CD14-positive monocyte (primary cell): Measurements from ENCODE around the gene STAP2. TPM values are rescaled to one million over a fixed set of nuclear protein-coding genes. Genes with fewer than 3 reads are reported as not detected.

Experiments used
- DNase-seq, 3 donors: peaks; one replicate each; pipeline ENCODE4 v3.0.0-alpha.2; 2011 to 2022
- H2AFZ ChIP-seq: 2 replicates; pipeline ENCODE4 v1.6.0; 2012; ENCODE audit warnings: mild to moderate bottlenecking, low read depth, low read length, inconsistent platforms; ENCODE audit not compliant: insufficient read depth, poor library complexity, severe bottlenecking
- H3K27ac ChIP-seq, 2 donors: 1 replicate in 1 of 2; 2 replicates in 1 of 2; pipeline ENCODE4 v1.5.1; 2012 to 2013; ENCODE audit warnings: low read length in 2 of 2, control low read depth in 1 of 2, inconsistent platforms in 1 of 2, low read depth in 1 of 2, mild to moderate bottlenecking in 1 of 2
- H3K27me3 ChIP-seq, 2 donors: one replicate each; pipeline versions ENCODE4 v1.6.0 to v1.6.1; 2011 to 2013; ENCODE audit warnings: low read length in 2 of 2; ENCODE audit not compliant: control insufficient read depth in 2 of 2, insufficient read depth in 2 of 2
- H3K36me3 ChIP-seq, 2 donors: replicated peaks in 1 of 2; 1 replicate in 1 of 2; 2 replicates in 1 of 2; pipeline versions ENCODE4 v1.5.1 to v1.6.1; 2012 to 2013; ENCODE audit warnings: low read length in 2 of 2, control low read depth in 1 of 2, inconsistent platforms in 1 of 2, mild to moderate bottlenecking in 1 of 2; ENCODE audit not compliant: insufficient read depth in 2 of 2, control insufficient read depth in 1 of 2
- H3K4me1 ChIP-seq, 2 donors: 1 replicate in 1 of 2; 2 replicates in 1 of 2; pipeline versions ENCODE4 v1.5.1 to v1.6.1; 2012 to 2013; ENCODE audit warnings: low read length in 2 of 2, control low read depth in 1 of 2, inconsistent platforms in 1 of 2, mild to moderate bottlenecking in 1 of 2, moderate library complexity in 1 of 2; ENCODE audit not compliant: insufficient read depth in 2 of 2, control insufficient read depth in 1 of 2
- H3K4me2 ChIP-seq: replicated peaks from 2 replicates; pipeline ENCODE3; 2012; ENCODE audit warnings: low read length, moderate library complexity, mild to moderate bottlenecking; ENCODE audit not compliant: poor library complexity, severe bottlenecking; ENCODE audit errors: extremely low read depth
- H3K4me3 ChIP-seq, 3 experiments: fragments of 200-600 bp in 1 of 3; sonication (generic) in 1 of 3; replicated peaks in 1 of 3; 1 replicate in 2 of 3; 2 replicates in 1 of 3; pipeline ENCODE4 v1.5.1; 2011 to 2013; ENCODE audit warnings: low read length in 3 of 3, mild to moderate bottlenecking in 3 of 3, control low read depth in 2 of 3, low read depth in 2 of 3, inconsistent platforms in 1 of 3, moderate library complexity in 1 of 3
- H3K79me2 ChIP-seq: 2 replicates; pipeline ENCODE4 v1.6.0; 2012; ENCODE audit warnings: mild to moderate bottlenecking, control low read depth, inconsistent platforms, low read length, moderate library complexity; ENCODE audit not compliant: insufficient read depth
- H3K9ac ChIP-seq: 2 replicates; pipeline ENCODE4 v1.6.0; 2017; ENCODE audit warnings: low read length, mild to moderate bottlenecking; ENCODE audit not compliant: insufficient read depth, poor library complexity, severe bottlenecking
- H3K9me3 ChIP-seq, 2 donors: replicated peaks in 1 of 2; 1 replicate in 1 of 2; 2 replicates in 1 of 2; pipeline versions ENCODE4 v1.5.1 to v1.6.1; 2012 to 2013; ENCODE audit warnings: low read length in 2 of 2, control low read depth in 1 of 2; ENCODE audit not compliant: control insufficient read depth in 1 of 2, insufficient read depth in 1 of 2
- H4K20me1 ChIP-seq: 2 replicates; pipeline ENCODE4 v1.6.0; 2012; ENCODE audit warnings: mild to moderate bottlenecking, low read length, control low read depth, moderate library complexity; ENCODE audit not compliant: insufficient read depth
- H3K27ac Mint-ChIP-seq, 7 donors: one replicate each; pipeline ENCODE4 v1.8.0; 2020; ENCODE audit warnings: mild to moderate bottlenecking in 7 of 7, mixed read lengths in 7 of 7, moderate library complexity in 6 of 7, inconsistent platforms in 2 of 7
- H3K27me3 Mint-ChIP-seq, 3 donors: one replicate each; pipeline ENCODE4 v1.8.0; 2021 to 2022; ENCODE audit warnings: low read depth in 3 of 3, mild to moderate bottlenecking in 3 of 3, mixed read lengths in 3 of 3, moderate library complexity in 3 of 3, inconsistent platforms in 1 of 3
- H3K36me3 Mint-ChIP-seq, 2 donors: one replicate each; pipeline ENCODE4 v1.8.0; 2020; ENCODE audit warnings: mixed read lengths in 2 of 2, inconsistent platforms in 1 of 2, mild to moderate bottlenecking in 1 of 2
- H3K4me1 Mint-ChIP-seq: one replicate; pipeline ENCODE4 v1.8.0; 2020; ENCODE audit warnings: mild to moderate bottlenecking, mixed read lengths
- H3K4me3 Mint-ChIP-seq, 2 donors: one replicate each; pipeline ENCODE4 v1.8.0; 2020; ENCODE audit warnings: mild to moderate bottlenecking in 2 of 2, mixed read lengths in 2 of 2, moderate library complexity in 1 of 2
- H3K9me3 Mint-ChIP-seq, 7 donors: one replicate each; pipeline ENCODE4 v1.8.0; 2020 to 2022; ENCODE audit warnings: mixed read lengths in 7 of 7, mild to moderate bottlenecking in 6 of 7, moderate library complexity in 6 of 7, inconsistent platforms in 2 of 7
- CTCF ChIP-seq: fragments of 200-600 bp; IDR thresholded peaks from one replicate; pipeline ENCODE4 v1.8.0; 2022; ENCODE audit warnings: antibody characterized with exemption, mild to moderate bottlenecking
- WGBS: methylation state at CpG from one replicate; pipeline ENCODE4 v1.1.5; 2013; ENCODE audit warnings: missing lambda C conversion rate; ENCODE audit not compliant: insufficient coverage; 5-methylcytosine and 5-hydroxymethylcytosine counted together
- intact Hi-C, 2 donors: fragments of 100-400 bp; cut with micrococcal nuclease; formaldehyde crosslinking; loops; one replicate each; pipeline versions ENCODE4 v1.15.0 to v1.15.1; 2023
- polyA plus RNA-seq, 3 donors: library from polyadenylated mRNA; depleted of rRNA in 1 of 3; unstranded in 2 of 3; stranded (reverse) in 1 of 3; fragments of 300-500 nt in 2 of 3; fragments of >200 nt in 1 of 3; fragmentation: Illumina TruSeq in 2 of 3; gene quantifications; 1 replicate in 2 of 3; 2 replicates in 1 of 3; pipeline ENCODE4 v1.2.3, GENCODE V29; 2012 to 2021

Gene STAP2
- polyA plus RNA-seq, 3 donors, result 0.11 to 0.17 TPM; not detected in 1

DNA sequence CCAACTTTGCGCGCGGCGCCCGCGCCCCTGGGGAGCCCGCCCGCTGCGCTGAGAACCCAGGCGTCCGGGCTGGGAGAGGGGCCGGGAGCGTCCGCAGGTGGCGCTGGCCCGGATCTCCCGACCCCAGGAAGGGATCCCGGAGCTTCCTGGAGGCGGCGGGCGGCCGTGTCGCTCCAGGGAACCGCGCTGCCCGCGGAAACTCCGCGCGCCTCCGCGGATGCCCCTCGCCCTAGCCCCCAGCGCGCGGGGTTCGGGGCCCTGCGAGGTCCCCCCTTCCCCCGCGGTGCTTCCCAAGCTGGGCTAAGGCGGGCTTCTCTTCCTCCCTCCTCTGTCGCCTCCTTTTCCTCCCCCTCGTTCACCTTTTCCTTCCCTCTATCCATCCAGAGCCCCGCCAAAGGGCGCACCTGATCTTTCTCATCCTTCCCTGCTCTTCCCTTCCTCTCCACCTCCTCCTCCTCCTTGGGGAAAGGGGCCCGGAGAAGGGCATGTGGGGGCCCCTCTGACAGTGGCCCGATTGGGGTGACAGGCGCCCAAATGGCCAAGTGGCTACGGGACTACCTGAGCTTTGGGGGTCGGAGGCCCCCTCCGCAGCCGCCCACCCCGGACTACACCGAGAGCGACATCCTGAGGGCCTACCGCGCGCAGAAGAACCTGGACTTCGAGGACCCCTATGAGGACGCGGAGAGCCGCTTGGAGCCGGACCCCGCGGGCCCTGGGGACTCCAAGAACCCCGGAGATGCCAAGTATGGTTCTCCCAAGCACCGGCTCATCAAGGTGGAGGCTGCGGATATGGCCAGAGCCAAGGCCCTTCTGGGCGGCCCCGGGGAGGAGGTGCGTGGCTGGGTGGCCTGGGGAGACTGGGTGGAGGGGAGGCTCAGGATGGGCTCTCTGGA, 58.9 kb downstream of the STAP2 start:
- Histone ChIP-seq H3K4me1 (no peaks in the 10 kb centered on the region), H3K27ac (no peak overlapping the region), H3K4me2 (no peak overlapping the region), H3K36me3 (no peaks in the 10 kb centered on the region), H3K79me2 (no peaks in the 10 kb centered on the region), H2AFZ (no peak overlapping the region), H3K9ac (no peak overlapping the region), H3K9me3 (no peaks in the 10 kb centered on the region), H4K20me1 (no peaks in the 10 kb centered on the region), H3K4me3 (no peak overlapping the region), H3K27me3 (peaks cover 20 to 32% of the 10 kb centered on the region in 2 donors)
- H3K4me3 Mint-ChIP-seq, result peak overlapping the region in 1 of 2 donors; percentile 85
- intact Hi-C loops, result no loop called here
- H3K9me3 Mint-ChIP-seq, result peaks cover 0 to 7% (median 3%) of the 10 kb centered on the region in 7 donors
- H3K36me3 Mint-ChIP-seq, result peaks cover 0 to 2% of the 10 kb centered on the region in 2 donors
- H3K27me3 Mint-ChIP-seq, result peaks cover 40 to 61% (median 42%) of the 10 kb centered on the region in 3 donors
- H3K4me1 Mint-ChIP-seq, result peaks cover 4% of the 10 kb centered on the region
- WGBS, result 4% methylated on average over 71 of the region's 71 CpGs
- no peak overlapping the region for H3K27ac Mint-ChIP-seq
- DNase-seq, result no peak
- no peak for TF ChIP-seq CTCF

DNA sequence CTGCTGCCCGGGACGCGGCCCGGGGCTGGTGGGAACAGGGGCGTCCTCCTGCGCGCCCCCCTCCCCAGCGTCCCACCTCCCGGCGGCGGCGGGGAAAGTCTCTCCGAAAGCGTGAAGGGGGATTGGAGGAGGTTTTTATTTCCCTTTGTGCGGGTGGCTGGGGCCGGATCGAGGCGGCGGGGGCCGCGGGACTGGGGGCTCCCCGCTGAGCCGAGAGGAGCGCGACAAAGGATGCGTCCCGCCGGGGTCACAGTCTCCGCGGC, 59.4 kb downstream of the STAP2 start:
- Mint-ChIP-seq H3K36me3 (peaks cover 0 to 2% of the 10 kb centered on the region in 2 donors), H3K9me3 (peaks cover 0 to 7% (median 3%) of the 10 kb centered on the region in 7 donors), H3K27me3 (peaks cover 40 to 61% (median 42%) of the 10 kb centered on the region in 3 donors), H3K4me3 (no peak overlapping the region), H3K4me1 (peaks cover 3% of the 10 kb centered on the region), H3K27ac (no peak overlapping the region)
- H3K79me2 ChIP-seq, result no peaks in the 10 kb centered on the region
- DNase-seq, result no peak
- H2AFZ ChIP-seq, result no peak overlapping the region
- no peaks in the 10 kb centered on the region for H3K4me1 ChIP-seq
- H3K36me3 ChIP-seq, result no peaks in the 10 kb centered on the region
- H3K9me3 ChIP-seq, result no peaks in the 10 kb centered on the region
- H3K9ac ChIP-seq, result no peak overlapping the region
- WGBS, result 0% methylated on average over 26 of the region's 30 CpGs
- H3K4me3 ChIP-seq, result no peak overlapping the region
- H3K27me3 ChIP-seq, result peaks cover 20 to 32% of the 10 kb centered on the region in 2 donors
- H4K20me1 ChIP-seq, result no peaks in the 10 kb centered on the region
- H3K4me2 ChIP-seq, result no peak overlapping the region
- intact Hi-C loops, result no loop called here
- no peak for TF ChIP-seq CTCF
- H3K27ac ChIP-seq, result no peak overlapping the region
